HepG2 (cell line): ENCODE results near the gene HSD3B7. TPM values are rescaled to one million over a fixed set of nuclear protein-coding genes. Genes with fewer than 3 reads are reported as not detected.

Experiments used
- ARID4A ChIP-seq: sonication (generic); formaldehyde crosslinking; IDR thresholded peaks from 2 replicates; pipeline ENCODE4 v1.5.0; 2020; ENCODE audit warnings: mild to moderate bottlenecking, missing genetic modification reagents, borderline replicate concordance
- EEA1 ChIP-seq: sonication (generic); formaldehyde crosslinking; IDR thresholded peaks from 2 replicates; pipeline ENCODE4 v1.5.1; 2020; ENCODE audit warnings: mild to moderate bottlenecking, missing genetic modification reagents, borderline replicate concordance
- KDM3A ChIP-seq: IDR thresholded peaks from 2 replicates; pipeline ENCODE4 v1.6.1; 2018; ENCODE audit warnings: low read depth, missing compliant biosample characterization
- LBX2 ChIP-seq: sonication (generic); formaldehyde crosslinking; IDR thresholded peaks from 2 replicates; pipeline ENCODE4 v1.5.0; 2020; ENCODE audit warnings: missing genetic modification reagents, mild to moderate bottlenecking, borderline replicate concordance
- SRF ChIP-seq: IDR thresholded peaks from 2 replicates; pipeline ENCODE4 v1.6.1; 2011; ENCODE audit warnings: mild to moderate bottlenecking, low read depth, low read length, moderate library complexity
- THRA ChIP-seq: sonication (generic); formaldehyde crosslinking; IDR thresholded peaks from 2 replicates; pipeline ENCODE4 v1.4.0; 2020; ENCODE audit warnings: missing genetic modification reagents, borderline replicate concordance
- ZNF276 ChIP-seq: sonication (generic); formaldehyde crosslinking; IDR thresholded peaks from 2 replicates; pipeline ENCODE4 v1.4.0; 2020; ENCODE audit warnings: mild to moderate bottlenecking, low read depth, missing genetic modification reagents
- ZNF770 ChIP-seq: sonication (generic); formaldehyde crosslinking; IDR thresholded peaks from 2 replicates; pipeline ENCODE4 v1.5.0; 2020; ENCODE audit warnings: mild to moderate bottlenecking, missing genetic modification reagents
- polyA plus RNA-seq, 8 experiments: library from polyadenylated mRNA; depleted of rRNA in 3 of 8; stranded (reverse) in 7 of 8; unstranded in 1 of 8; fragments of >200 nt; fragmentation: Illumina TruSeq in 4 of 8; extraction: Trizol in 4 of 8; gene quantifications; 2 replicates each; pipeline versions ENCODE4 v1.2.1 to v1.2.3, GENCODE V29; 2011 to 2016; ENCODE audit warnings: low read depth in 4 of 8, missing spikeins in 1 of 8, mixed read lengths in 1 of 8; ENCODE audit not compliant: insufficient read depth in 1 of 8
- total RNA-seq, 5 experiments: library from RNA; depleted of rRNA; stranded (reverse); fragments of >200 nt; fragmentation: Illumina TruSeq; extraction: Trizol; gene quantifications; 2 replicates each; pipeline ENCODE4 v1.2.3, GENCODE V29; 2016; ENCODE audit warnings: low read depth in 1 of 5

Gene HSD3B7
- total and polyA plus RNA-seq, 2 of the 13 experiments (the other 11 are each of a cell fraction or from before 2014, with no cell fraction given): 32.9 to 69.7 TPM

- TF ChIP-seq ARID4A (CRISPR knock-in tag) (peak; percentile 94), ZNF770 (peak; percentile 88), KDM3A (CRISPR knock-in tag) (peak; percentile 90), THRA (CRISPR knock-in tag) (peak; percentile 91; the same call in 1 of the 2 replicates), LBX2 (no peak; the same call in 1 of the 2 replicates), SRF (no peak), EEA1 (0 out of 2 replicates have a peak, but pooled peaks have one; percentile 38), ZNF276 (CRISPR knock-in tag) (peak; percentile 89; the same call in 1 of the 2 replicates)
These were observed 35.1 kb upstream of the HSD3B7 start (continued) for GRCh38 chr16:30949650-30950515.
